ENCODE results near the gene MICOS13. TPM values are rescaled to one million over a fixed set of nuclear protein-coding genes. Genes with fewer than 3 reads are reported as not detected.

MICOS13 gene
- total RNA-seq, 6 experiments from 2014 or later, result 77.9 to 91.6 (median 80.1) TPM

DNA sequence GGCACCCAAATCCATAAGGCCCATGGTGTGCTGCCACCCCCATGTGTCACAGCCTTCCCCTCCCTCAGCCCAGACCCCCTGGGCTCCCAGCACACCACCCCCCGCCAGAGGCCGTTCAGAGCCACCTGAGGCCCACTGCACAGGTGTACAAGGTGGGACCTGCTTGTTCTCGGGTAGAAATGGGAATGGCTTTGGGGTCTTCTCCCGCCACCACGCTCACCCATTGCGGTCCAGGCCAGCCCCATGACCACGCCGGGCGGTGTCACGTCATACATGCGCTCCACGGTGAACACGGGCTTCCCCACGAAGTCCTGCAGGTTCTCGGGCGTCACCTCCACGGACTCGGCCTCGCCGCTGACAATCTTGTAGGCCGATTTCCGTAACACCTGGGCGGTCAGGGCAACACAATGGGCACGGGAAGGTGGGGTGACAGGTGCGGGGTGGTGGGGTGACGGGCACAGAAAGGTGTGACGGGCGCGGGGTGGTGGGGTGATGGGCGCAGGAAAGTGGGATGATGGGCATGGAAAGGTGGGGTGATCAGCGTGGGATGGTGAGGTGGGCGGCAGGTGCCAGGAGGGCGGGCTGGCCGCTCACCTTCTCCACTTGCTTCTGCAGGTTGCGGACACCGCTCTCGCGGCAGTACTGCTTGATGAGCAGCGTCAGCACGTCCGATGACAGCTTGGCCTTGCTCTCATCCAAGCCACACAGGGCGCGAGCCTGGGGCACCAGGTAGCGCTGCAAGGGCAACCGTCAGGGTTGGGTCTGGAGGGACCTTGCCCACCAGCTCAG lies 14.0 kb upstream of the MICOS13 start:
- DNase-seq, result no peak
- no peaks in the 10 kb centered on the region for H3K9me3 Mint-ChIP-seq

GRCh38 chr19:5693195-5694166 lies 13.2 kb upstream of the MICOS13 start:
- no peak for DNase-seq
- H3K27ac Mint-ChIP-seq, result no peak overlapping the region
- peaks cover 24% of the 10 kb centered on the region for H3K27me3 Mint-ChIP-seq (ENCODE audit: insufficient read depth)
- peaks cover 27% of the 10 kb centered on the region for H3K36me3 Mint-ChIP-seq (ENCODE audit: low read depth)
- H3K9me3 Mint-ChIP-seq, result no peaks in the 10 kb centered on the region
- no peak for TF ChIP-seq CTCF (IDR thresholded peaks at IDR 0.05)
- peak overlapping the region; percentile 15; the same call in 1 of the 2 replicates for H3K4me3 Mint-ChIP-seq
- peaks cover 16% of the 10 kb centered on the region for H3K4me1 Mint-ChIP-seq (ENCODE audit: low read depth)

More for the DNA sequence above, 14.0 kb upstream of the MICOS13 start:
- H3K36me3 Mint-ChIP-seq (ENCODE audit: low read depth), result peaks cover 34% of the 10 kb centered on the region
- peak overlapping the region; percentile 26; the same call in 1 of the 2 replicates for H3K27ac Mint-ChIP-seq
- peaks cover 27% of the 10 kb centered on the region for H3K27me3 Mint-ChIP-seq (ENCODE audit: insufficient read depth)
- peaks cover 16% of the 10 kb centered on the region for H3K4me1 Mint-ChIP-seq (ENCODE audit: low read depth)
- no peak for TF ChIP-seq CTCF (IDR thresholded peaks at IDR 0.05)
- no peak overlapping the region for H3K4me3 Mint-ChIP-seq

- no peak for DNase-seq
- Mint-ChIP-seq H3K27ac (peak overlapping the region; percentile 69), H3K4me3 (peak overlapping the region; percentile 99), H3K36me3 (ENCODE audit: low read depth) (peaks cover 30% of the 10 kb centered on the region), H3K9me3 (no peaks in the 10 kb centered on the region), H3K4me1 (ENCODE audit: low read depth) (peaks cover 16% of the 10 kb centered on the region), H3K27me3 (ENCODE audit: insufficient read depth) (peaks cover 24% of the 10 kb centered on the region)
- TF ChIP-seq CTCF (IDR thresholded peaks at IDR 0.05), result no peak
Observed at GRCh38 chr19:5692723-5693194, 12.4 kb upstream of the MICOS13 start.

- TF ChIP-seq CTCF (IDR thresholded peaks at IDR 0.05), result no peak
- Mint-ChIP-seq H3K9me3 (no peaks in the 10 kb centered on the region), H3K27ac (peak overlapping the region; percentile 69), H3K36me3 (ENCODE audit: low read depth) (peaks cover 30% of the 10 kb centered on the region), H3K4me3 (peak overlapping the region; percentile 99), H3K27me3 (ENCODE audit: insufficient read depth) (peaks cover 19% of the 10 kb centered on the region), H3K4me1 (ENCODE audit: low read depth) (peaks cover 16% of the 10 kb centered on the region)
- DNase-seq, result no peak
Observed at GRCh38 chr19:5691822-5692722, 11.8 kb upstream of the MICOS13 start.
